GM18505 (cell line): ENCODE data around the gene CLTCL1.
A peak's percentile ranks its signal among the peaks of the same experiment; 100 is the strongest.

Source experiments
- ATAC-seq: cut with Tn5 transposase; IDR thresholded peaks from one replicate; pipeline ENCODE4 v1.9.1; 2021; ENCODE audit not compliant: unreplicated experiment
- POLR2A ChIP-seq: IDR thresholded peaks from 4 replicates; pipeline ENCODE4 v1.6.1; 2011; ENCODE audit warnings: borderline replicate concordance; ENCODE audit not compliant: insufficient read depth, insufficient read length; ENCODE audit errors: extremely low read depth

The CLTCL1 gene

GRCh38 chr22:19180234-19180633 is 111.3 kb downstream of the CLTCL1 start:
- TF ChIP-seq POLR2A, result no peak
- ATAC-seq, result no peak

GRCh38 chr22:19179497-19180048 is 111.9 kb downstream of the CLTCL1 start:
- peak; percentile 34 for ATAC-seq
- no peak for TF ChIP-seq POLR2A

DNA sequence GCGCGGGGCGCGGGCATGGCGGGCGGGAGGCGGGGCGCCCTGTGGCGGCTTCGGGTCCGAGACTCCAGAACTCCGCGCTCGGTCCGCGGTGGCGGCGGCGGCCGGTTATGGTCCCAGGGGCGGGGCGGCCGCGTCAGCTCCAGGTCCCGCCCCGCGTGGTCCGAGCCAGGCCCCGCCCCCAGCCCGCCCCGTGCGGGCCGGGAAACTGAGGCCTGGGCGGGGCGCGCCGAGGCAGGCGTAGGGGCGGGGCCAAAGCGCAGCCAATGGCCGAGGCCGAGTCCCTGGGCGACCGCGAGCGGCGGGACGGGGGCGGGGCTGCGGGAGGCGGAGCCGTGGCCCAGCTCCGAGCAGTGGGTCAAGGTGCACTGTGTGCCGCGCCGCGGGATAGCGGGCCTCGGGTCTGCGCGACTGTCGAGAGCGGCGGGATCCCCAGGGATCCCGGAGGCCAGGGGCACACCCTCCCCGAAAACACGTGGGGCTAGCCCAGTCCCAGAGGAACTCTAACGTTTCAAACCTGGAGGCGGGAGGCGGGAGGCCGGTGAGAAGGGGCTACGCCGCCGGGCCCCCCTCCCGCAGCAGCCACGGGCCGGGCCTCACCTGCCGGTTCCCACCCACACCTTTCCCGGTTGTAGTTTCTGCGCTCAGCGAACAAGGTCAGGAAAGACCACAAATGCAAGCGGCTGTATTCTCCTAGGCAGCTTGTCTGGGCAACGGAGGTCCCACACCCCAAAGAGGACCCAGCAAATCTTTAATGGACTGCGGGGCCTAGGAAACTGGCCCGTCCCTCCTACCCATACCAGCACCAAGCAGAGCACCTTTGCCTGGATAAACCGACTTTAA is 112.6 kb downstream of the CLTCL1 start, which contains the start of gene SLC25A1:
Gene SLC25A1 (minus strand): TSS at position 80 of the 840 bp plus-strand sequence. CDS start 63 bp downstream, at position 17.
- peak; percentile 51 for TF ChIP-seq POLR2A
- ATAC-seq, result peak; percentile 57

DNA sequence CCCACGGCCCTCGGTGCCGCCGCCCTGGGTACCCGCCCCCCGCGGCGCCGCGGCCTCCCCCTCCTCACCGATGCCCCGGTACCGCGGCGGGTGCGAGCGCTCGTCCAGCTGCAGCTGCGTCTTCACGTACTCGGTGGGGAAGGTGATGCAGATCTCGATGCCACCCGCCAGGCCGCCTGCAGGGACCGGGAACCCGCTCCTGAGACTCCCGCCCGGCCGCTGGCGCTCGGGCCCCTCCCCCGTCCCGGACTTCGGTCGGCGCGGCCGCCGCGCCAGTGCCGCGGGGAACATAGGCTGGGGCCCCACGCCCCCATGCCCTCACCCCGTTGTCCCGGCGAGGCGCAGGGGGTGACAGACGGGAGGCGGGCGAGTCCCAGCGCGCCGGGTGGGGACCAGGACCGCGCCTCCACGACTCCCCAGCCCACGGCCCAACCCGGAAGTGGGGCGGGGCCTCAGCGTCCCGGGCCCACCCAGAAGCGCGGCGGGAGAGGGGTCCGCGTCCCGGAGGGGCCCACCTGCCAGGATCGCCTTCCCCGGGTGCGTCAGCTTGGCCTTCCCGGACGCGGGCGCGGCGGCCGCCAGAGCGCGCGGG is 113.4 kb downstream of the CLTCL1 start:
- ATAC-seq, result peak; percentile 36
- no peak for TF ChIP-seq POLR2A

- no peak for ATAC-seq
- no peak for TF ChIP-seq POLR2A
Observed at GRCh38 chr22:19177164-19178064, 114.1 kb downstream of the CLTCL1 start.

GRCh38 chr22:19176732-19177131 is 114.8 kb downstream of the CLTCL1 start:
- no peak for ATAC-seq
- TF ChIP-seq POLR2A, result peak; percentile 19

DNA sequence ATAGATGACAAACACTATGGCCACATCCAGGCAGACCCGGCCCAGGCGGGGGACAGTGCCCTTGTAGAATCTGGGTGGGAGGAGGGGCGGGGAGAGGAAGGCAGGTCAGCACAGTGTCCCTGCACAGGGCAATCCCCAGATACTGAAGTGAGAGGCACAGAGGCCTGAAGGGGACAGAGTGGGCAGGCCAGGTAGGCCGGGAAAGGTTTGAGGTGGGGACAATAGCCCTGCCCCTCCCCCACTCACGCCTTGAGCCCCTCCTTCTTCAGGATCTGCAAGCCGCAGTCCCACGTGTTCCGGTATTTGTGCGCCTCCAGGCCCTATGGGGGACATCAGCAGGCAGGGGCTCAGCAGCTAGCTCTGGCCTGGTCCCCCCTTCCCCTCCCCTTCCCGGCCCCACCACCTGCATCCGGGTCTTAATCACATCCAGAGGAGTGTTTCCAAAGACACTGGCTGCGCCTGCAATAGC is 115.3 kb downstream of the CLTCL1 start:
- no peak for ATAC-seq
- no peak for TF ChIP-seq POLR2A

GRCh38 chr22:19175602-19176174 is 115.8 kb downstream of the CLTCL1 start:
- no peak for ATAC-seq
- no peak for TF ChIP-seq POLR2A

DNA sequence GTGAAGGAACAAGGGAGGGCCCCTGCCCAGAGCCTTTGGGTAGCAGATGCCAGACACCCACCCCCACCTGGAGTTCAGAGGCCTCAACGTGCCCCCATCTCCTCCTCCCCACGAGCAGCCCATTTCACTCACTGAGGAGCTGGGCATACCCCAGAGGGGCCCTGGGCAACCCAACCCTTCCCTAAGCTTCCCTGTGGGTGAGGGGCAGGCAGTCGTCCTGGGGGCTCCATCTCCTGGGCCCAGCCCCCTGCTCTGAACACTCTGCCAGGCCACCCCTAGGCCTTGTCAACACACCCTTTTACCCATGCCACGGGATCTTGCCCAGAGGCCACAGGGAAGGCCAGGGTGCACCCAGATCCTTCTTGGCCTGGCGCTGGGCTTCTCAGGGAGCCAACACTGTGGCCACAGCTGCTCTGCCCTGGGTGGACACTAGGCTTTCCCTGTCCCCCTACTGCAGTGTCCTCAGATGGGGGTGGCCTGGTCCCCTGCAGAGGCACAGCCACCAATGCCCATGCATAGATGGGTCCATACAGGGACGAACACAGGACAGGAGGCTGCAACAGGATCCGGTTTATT is 116.4 kb downstream of the CLTCL1 start:
- TF ChIP-seq POLR2A, result no peak
- no peak for ATAC-seq

DNA sequence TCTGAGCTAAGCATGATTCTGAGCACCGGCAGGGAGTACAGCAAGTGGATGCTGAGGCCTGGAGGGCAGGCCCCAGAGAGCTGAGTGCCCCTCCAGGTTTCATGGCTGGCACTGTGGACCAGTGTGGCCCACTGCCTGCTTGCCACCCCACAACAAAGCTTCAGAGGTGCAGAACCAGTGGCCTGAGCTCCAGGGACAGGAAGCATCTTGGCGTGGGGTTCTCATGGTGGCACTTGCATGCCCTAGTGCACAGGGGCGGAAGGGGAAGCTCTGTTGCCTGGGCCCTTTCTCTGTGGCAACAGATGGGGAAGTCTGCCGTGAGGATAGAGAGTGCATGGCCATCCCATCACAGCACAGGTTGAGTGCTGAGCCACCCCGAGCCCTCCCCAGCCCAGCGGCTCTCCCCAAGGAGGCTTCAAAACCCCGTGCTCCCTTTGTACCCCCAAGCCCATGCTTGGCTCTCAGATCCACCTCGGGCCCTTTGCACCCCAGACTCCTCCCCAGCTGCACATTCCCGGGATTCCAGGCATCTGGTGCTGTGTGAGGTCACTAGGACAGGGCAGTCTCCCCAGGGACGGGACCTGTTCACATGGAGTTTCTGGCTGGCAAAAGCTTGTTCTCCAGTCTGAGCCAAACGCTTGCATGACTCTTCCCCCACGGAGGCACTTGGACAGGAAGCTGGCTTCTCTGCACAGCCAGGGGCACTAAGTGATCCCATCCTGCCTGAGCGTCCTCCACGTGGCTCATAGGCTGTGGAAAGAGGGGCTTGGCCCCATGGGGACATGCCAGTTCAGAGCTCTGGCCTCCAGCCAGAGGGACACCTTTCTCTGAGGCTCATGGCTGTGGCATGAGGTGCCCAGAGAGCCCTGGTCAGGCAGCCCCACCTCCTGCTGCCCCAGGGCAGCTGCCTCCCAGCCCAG is 117.2 kb downstream of the CLTCL1 start:
- no peak for TF ChIP-seq POLR2A
- ATAC-seq, result no peak
